Stimulated activated CD4-positive, alpha-beta T cell treated with anti-CD3 and anti-CD28 coated beads, TNF-alpha, amount 100 ng/mL, for 24 hours (primary cell): ENCODE measurements around the gene CHAF1B.

Experiments used
- DNase-seq, 3 experiments: peaks; one replicate each; pipeline ENCODE4 v3.0.0-alpha.2; 2020; ENCODE audit warnings: low read depth in 3 of 3

Gene CHAF1B

DNA sequence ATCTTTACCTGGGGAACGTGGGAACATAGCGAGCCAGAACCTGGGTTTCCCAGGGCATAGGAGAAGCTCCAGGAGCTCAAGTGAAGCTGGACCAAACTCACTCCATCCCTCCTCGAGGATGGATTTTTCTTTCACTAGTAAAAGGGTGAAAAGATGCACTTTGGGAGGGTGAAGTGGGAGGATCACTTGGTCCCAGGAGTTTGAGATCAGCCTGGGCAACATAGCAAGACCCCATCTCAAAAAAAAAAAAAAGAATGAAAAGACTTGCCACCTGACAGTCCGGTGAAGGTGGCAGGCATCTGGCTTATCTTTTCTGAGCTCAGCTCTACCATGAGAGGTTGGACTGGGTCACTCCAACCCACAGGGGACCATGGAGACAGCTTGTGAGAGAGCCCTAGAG lies 42.3 kb downstream of the CHAF1B start:
- DNase-seq = no peak

- DNase-seq = no peak
Measured at GRCh38 chr21:36428761-36429432, 43.7 kb downstream of the CHAF1B start.

GRCh38 chr21:36429947-36430546 lies 44.9 kb downstream of the CHAF1B start:
- DNase-seq = peak; percentile 20 to 75 (median 38)

DNA sequence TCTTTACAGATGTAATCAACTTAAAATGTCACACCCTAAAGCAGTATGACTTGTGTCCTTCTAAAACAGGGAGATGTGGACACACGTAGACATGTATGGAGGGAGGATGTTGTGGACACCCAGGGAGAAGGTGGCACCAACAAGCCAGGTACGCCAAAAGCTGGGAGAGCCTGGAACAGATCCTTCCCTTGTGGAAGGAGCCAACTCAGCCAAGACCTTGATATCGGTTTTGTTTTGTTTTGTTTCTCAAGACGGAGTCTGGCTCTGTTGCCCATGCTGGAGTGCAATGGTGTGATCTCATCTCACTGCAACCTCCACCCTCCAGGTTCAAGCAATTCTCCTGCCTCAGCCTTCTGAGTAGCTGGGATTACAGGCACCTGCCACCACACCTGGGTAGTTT lies 45.6 kb downstream of the CHAF1B start:
- no peak for DNase-seq

- no peak for DNase-seq
Measured at GRCh38 chr21:36431252-36431651, 46.1 kb downstream of the CHAF1B start.

DNA sequence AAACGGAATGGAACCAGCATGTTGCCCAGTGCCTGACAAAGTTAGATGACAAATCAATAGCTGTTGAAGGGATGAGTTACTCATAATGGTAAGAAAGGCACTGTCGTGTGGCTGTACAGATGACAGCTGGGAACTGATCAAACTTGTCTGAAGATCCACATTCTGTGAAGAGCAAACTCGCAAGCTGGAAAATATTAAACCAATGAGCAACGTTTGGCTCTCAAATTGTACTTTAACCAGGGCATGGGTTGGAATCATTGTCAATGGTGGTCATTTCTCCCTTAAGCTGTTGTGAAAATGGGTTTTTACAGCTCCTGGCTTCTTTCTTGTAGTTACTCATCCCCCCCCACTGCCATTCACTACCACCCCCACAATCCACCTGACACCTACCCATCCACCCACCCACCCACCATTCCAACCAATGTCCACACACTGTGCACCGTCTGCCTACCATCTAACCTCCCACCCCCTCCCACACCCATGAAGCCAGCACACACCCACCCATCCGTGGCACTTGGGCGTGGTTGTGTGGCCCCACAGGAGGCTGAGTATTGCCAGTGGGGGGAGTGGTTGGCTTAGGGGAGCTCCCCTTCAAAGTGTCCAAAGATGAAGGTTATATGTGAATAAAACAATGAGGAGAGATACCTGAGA lies 48.0 kb downstream of the CHAF1B start:
- no peak for DNase-seq

GRCh38 chr21:36434144-36434543 lies 49.0 kb downstream of the CHAF1B start:
- DNase-seq = no peak

- no peak for DNase-seq
Measured at GRCh38 chr21:36436829-36437744, 51.9 kb downstream of the CHAF1B start.

DNA sequence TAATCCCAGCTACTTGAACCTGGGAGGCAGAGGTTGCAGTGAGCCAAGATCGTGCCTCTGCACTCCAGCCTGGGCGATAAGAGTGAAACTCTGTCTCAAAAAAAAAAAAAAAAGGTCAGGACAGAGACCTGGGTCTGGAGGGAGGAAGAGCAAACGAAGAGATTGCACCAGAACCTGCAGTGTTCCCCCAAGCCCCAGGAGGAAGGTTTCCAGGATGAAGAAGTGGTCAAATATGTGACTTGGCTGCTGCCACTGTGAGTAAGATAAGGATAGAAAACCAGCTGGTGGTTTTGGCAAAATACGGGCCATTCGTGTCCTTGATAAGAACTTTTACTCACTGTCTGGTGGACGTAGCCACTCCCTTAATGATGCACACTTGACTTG lies 52.5 kb downstream of the CHAF1B start:
- DNase-seq = no peak

- no peak for DNase-seq
Measured at GRCh38 chr21:36441715-36442114, 56.5 kb downstream of the CHAF1B start.

DNA sequence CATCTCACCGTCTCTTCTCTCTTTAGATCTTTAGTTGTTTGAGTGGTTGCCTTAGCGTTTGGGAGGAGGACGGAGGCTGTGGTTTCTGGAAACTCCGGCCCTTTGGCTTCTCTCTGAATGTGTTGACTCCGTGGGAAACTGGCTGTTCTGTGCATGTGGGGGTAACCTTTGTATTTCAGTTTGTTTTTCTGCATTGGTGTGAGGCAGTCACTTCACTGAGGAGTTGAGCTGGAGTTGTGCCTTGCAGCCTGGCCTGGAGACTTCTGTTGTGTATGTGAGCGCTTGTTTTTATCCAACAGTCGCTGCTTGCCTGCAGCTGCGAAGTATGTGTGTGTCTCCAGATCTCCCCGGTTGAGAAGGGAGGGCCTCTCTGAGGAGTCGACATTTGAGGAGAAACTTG lies 61.1 kb downstream of the CHAF1B start:
- no peak for DNase-seq

DNA sequence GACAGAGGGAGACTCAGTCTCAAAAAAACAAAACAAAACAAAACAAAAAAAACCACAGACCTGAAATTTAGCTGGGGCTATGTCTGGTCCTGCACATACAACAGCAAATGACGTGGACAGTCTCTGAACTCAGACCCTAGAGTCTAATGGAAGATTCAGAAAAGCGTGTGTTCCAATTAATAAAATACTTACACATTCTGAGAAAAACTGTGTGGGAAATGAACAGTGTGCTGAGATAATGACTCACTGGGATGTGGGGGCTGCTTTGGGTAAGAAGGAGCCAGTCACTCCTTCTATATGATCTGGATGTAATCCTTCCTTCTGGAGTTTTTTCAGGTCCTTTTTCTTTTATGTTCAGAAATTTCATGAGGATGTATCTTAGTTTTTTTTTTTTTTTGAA lies 65.3 kb downstream of the CHAF1B start:
- DNase-seq = no peak

- no peak for DNase-seq
Measured at GRCh38 chr21:36451506-36451905, 66.3 kb downstream of the CHAF1B start.

DNA sequence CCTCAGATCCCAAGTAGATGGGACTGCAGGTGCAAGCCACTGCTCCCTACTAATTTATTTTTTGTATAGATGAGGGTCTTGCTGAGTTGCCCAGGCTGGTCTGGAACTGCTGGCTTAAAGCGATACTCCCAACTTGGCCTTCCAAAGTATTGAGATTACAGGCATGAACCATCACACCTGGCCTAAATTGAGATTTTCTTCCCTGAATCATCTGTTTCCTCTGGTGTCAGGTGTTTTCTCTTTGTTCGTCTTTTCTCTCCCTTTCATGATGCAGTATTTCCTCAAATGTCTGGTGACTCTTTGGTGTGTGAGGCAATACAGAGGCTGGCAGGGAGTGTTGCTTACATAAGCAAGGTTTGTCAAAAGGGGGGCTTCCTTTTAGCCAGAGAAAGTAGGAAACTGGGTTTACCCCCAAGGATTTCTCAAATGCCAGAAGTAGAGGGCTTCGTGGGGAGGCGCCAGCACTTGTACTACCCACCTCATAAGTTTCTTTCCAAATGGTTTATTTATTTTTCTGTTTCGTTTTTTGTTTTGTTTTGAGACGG lies 67.2 kb downstream of the CHAF1B start:
- DNase-seq = no peak

GRCh38 chr21:36454093-36454531 lies 68.9 kb downstream of the CHAF1B start:
- DNase-seq = no peak

GRCh38 chr21:36454706-36455105 lies 69.5 kb downstream of the CHAF1B start:
- DNase-seq = no peak

DNA sequence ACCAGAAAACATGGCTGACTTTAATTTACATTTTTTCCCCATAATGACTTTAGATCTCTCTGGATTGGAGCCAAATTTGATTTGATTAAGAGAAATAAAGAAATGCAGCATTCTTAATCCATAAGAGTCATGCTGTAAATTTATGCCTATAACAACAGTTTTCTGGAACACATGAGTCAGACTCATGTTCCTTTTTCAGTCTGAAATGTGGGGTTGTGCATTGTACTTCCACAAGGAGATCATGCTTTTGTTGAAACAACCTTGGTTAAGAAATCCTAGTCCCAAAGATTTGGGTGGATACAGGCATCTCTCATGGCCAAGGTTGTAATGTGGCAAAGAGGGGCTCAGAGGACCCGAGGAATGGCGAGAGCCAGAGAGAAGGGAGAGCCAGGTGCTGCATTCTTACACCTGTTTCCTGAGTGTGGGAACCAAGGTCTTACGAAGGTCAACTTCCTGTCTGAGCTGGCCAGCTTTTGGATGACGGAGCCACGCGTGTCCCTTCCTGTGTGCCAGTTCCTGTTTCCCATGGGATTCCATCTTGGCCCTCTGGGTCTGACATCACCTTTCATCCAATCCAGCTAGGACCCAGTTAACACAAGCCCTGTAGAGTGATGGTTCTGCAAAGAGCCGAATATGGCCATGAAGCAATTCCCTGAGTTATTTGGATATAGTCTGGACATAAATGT lies 71.7 kb downstream of the CHAF1B start:
- no peak for DNase-seq

DNA sequence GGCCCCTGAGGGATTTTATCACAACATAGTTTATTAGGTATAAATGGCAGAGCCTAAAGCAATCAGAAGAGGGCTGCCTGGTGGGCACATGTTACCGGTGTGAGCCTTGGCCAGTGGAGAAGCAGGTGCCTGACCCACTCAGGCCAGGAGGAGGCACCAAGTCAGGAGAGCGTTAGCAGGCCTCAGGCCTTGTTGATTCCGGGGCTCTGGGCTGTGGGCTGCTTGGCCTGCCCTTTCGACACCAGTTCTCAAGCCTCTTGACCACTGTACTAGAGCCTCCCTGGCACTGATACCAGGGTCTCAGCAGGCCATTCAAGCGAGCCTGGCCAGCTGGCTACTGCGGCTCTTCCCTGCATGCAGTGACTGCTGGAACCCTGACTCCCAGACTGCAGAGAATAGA lies 73.9 kb downstream of the CHAF1B start:
- no peak for DNase-seq

- no peak for DNase-seq
Measured at GRCh38 chr21:36460866-36461265, 75.7 kb downstream of the CHAF1B start.

GRCh38 chr21:36461277-36461917 lies 76.2 kb downstream of the CHAF1B start:
- DNase-seq = no peak
